H1 (cell line): ENCODE measurements around the gene FOXP4. TPM values are rescaled to one million over a fixed set of nuclear protein-coding genes. Genes with fewer than 3 reads are reported as not detected.

Experiments used
- CTCF ChIA-PET: fragments of 300-600 bp; sonication (Branson Sonifier 250); formaldehyde crosslinking; loops from one replicate; lab custom pipeline; 2021; ENCODE audit not compliant: partially characterized antibody; lab: Charles Lee
- POLR2A ChIA-PET: fragments of 300-600 bp; sonication (Branson Sonifier 250); formaldehyde crosslinking; loops from one replicate; lab custom pipeline; 2021; ENCODE audit warnings: inconsistent platforms; ENCODE audit not compliant: partially characterized antibody; lab: Charles Lee
- DNase-seq, 2 experiments: peaks; one replicate each; pipeline versions ENCODE4 v3.0.0 to v3.0.0-alpha.2; 2010 to 2022; ENCODE audit warnings: low spot score in 2 of 2, low read depth in 1 of 2, mixed read lengths in 1 of 2
- FAIRE-seq: peaks from 2 replicates; lab custom pipeline; 2011; peaks lifted over from hg19 to GRCh38; lab: Jason Lieb, UNC
- H2AFZ ChIP-seq: 2 replicates; pipeline ENCODE4 v1.8.1; 2012; ENCODE audit warnings: low read length, inconsistent platforms
- H2AK5ac ChIP-seq: 2 replicates; pipeline ENCODE4 v1.6.1; 2013; ENCODE audit warnings: low read depth, low read length
- H2BK120ac ChIP-seq: replicated peaks from 2 replicates; pipeline ENCODE3; 2013; ENCODE audit warnings: low read depth, low read length, inconsistent platforms
- H2BK12ac ChIP-seq: 2 replicates; pipeline ENCODE4 v1.6.1; 2013; ENCODE audit warnings: low read depth, low read length
- H2BK15ac ChIP-seq: 2 replicates; pipeline ENCODE4 v1.6.1; 2013; ENCODE audit warnings: low read length
- H2BK20ac ChIP-seq: 2 replicates; pipeline ENCODE4 v1.6.1; 2013; ENCODE audit warnings: low read length
- H2BK5ac ChIP-seq: 2 replicates; pipeline ENCODE4 v1.6.1; 2013; ENCODE audit warnings: low read depth, low read length
- H3K14ac ChIP-seq: 2 replicates; pipeline ENCODE4 v1.6.1; 2013; ENCODE audit warnings: inconsistent platforms; ENCODE audit not compliant: insufficient read length
- H3K18ac ChIP-seq: 2 replicates; pipeline ENCODE4 v1.6.1; 2013; ENCODE audit warnings: low read length; ENCODE audit errors: extremely low read depth
- H3K23ac ChIP-seq: 2 replicates; pipeline ENCODE4 v1.6.1; 2013; ENCODE audit warnings: inconsistent platforms; ENCODE audit not compliant: insufficient read length
- H3K23me2 ChIP-seq: 2 replicates; pipeline ENCODE4 v1.6.1; 2013; ENCODE audit warnings: low read depth, low read length
- H3K27ac ChIP-seq: 2 replicates; pipeline ENCODE4 v1.6.1; 2011; ENCODE audit warnings: low read depth, low read length, inconsistent platforms
- H3K27me3 ChIP-seq, 4 experiments: replicated peaks in 1 of 4; 1 replicate in 1 of 4; 2 replicates in 3 of 4; pipeline versions ENCODE4 v1.6.1 to v1.8.1; 2011 to 2013; ENCODE audit warnings: low read length in 3 of 4, mild to moderate bottlenecking in 3 of 4, inconsistent platforms in 2 of 4, mixed read lengths in 2 of 4, moderate library complexity in 1 of 4; ENCODE audit not compliant: control insufficient read depth in 3 of 4, insufficient read depth in 3 of 4; ENCODE audit errors: extremely low read depth in 1 of 4
- H3K36me3 ChIP-seq, 4 experiments: 2 replicates each; pipeline versions ENCODE4 v1.6.1 to v1.8.1; 2011 to 2013; ENCODE audit warnings: mild to moderate bottlenecking in 4 of 4, low read length in 3 of 4, moderate library complexity in 2 of 4, control low read depth in 1 of 4, inconsistent platforms in 1 of 4; ENCODE audit not compliant: insufficient read depth in 4 of 4, control insufficient read depth in 2 of 4
- H3K4ac ChIP-seq: replicated peaks from 2 replicates; pipeline ENCODE3; 2013; ENCODE audit warnings: low read length, low read depth, mixed read lengths, inconsistent platforms; ENCODE audit not compliant: insufficient read length
- H3K4me1 ChIP-seq, 4 experiments: replicated peaks in 1 of 4; 1 replicate in 1 of 4; 2 replicates in 3 of 4; pipeline versions ENCODE4 v1.6.1 to v1.8.1; 2011 to 2013; ENCODE audit warnings: low read length in 3 of 4, inconsistent platforms in 2 of 4, mixed read lengths in 1 of 4; ENCODE audit not compliant: insufficient read depth in 4 of 4, control insufficient read depth in 3 of 4
- H3K4me2 ChIP-seq, 2 experiments: 2 replicates each; pipeline versions ENCODE4 v1.6.1 to v1.8.1; 2011 to 2013; ENCODE audit warnings: low read depth in 2 of 2, low read length in 2 of 2, control low read depth in 1 of 2, inconsistent platforms in 1 of 2, mild to moderate bottlenecking in 1 of 2; ENCODE audit not compliant: insufficient read depth in 1 of 2
- H3K4me3 ChIP-seq, 4 experiments: fragments of 200-600, 300-600 bp in 1 of 4; sonication (generic), shearing (Covaris generic), sonication (Bioruptor Twin) in 1 of 4; 2 replicates each; pipeline versions ENCODE4 v1.5.1 to v1.8.1; 2011 to 2016; ENCODE audit warnings: low read length in 4 of 4, low read depth in 3 of 4, control low read depth in 2 of 4, inconsistent platforms in 2 of 4, mild to moderate bottlenecking in 2 of 4, mixed read lengths in 1 of 4, moderate library complexity in 1 of 4; ENCODE audit not compliant: insufficient read depth in 2 of 4; ENCODE audit errors: extremely low read depth in 1 of 4
- H3K56ac ChIP-seq: replicated peaks from 2 replicates; pipeline ENCODE3; 2013; ENCODE audit warnings: low read depth, mild to moderate bottlenecking, mixed read lengths, low read length, inconsistent platforms; ENCODE audit not compliant: insufficient read length
- H3K79me1 ChIP-seq: 2 replicates; pipeline ENCODE4 v1.6.1; 2013; ENCODE audit warnings: low read depth, low read length, control low read depth
- H3K79me2 ChIP-seq, 2 experiments: 2 replicates each; pipeline versions ENCODE4 v1.6.1 to v1.8.1; 2012 to 2013; ENCODE audit warnings: low read length in 2 of 2, mild to moderate bottlenecking in 2 of 2, inconsistent platforms in 1 of 2; ENCODE audit not compliant: insufficient read depth in 2 of 2, control insufficient read depth in 1 of 2
- H3K9ac ChIP-seq, 4 experiments: replicated peaks in 1 of 4; 1 replicate in 1 of 4; 2 replicates in 3 of 4; pipeline versions ENCODE4 v1.6.1 to v1.8.1; 2011 to 2013; ENCODE audit warnings: low read depth in 3 of 4, low read length in 3 of 4, control low read depth in 2 of 4, mild to moderate bottlenecking in 2 of 4, moderate library complexity in 2 of 4, inconsistent platforms in 1 of 4; ENCODE audit errors: extremely low read depth in 1 of 4
- H3K9me3 ChIP-seq, 2 experiments: 2 replicates each; pipeline versions ENCODE4 v1.6.1 to v1.8.1; 2012 to 2013; ENCODE audit warnings: mild to moderate bottlenecking in 2 of 2, moderate library complexity in 2 of 2, control low read depth in 1 of 2, inconsistent platforms in 1 of 2, low read depth in 1 of 2, low read length in 1 of 2, mixed read lengths in 1 of 2; ENCODE audit not compliant: insufficient read depth in 2 of 2
- H4K20me1 ChIP-seq, 2 experiments: replicated peaks in 1 of 2; 2 replicates each; pipeline versions ENCODE3 to v1.8.1; 2011 to 2013; ENCODE audit warnings: inconsistent platforms in 2 of 2, low read length in 2 of 2, mild to moderate bottlenecking in 1 of 2; ENCODE audit not compliant: insufficient read depth in 2 of 2, control insufficient read depth in 1 of 2
- H4K5ac ChIP-seq: 2 replicates; pipeline ENCODE4 v1.6.1; 2013; ENCODE audit warnings: low read length, low read depth, mixed read lengths, inconsistent platforms; ENCODE audit not compliant: insufficient read length
- H4K8ac ChIP-seq: 2 replicates; pipeline ENCODE4 v1.8.0; 2013; ENCODE audit warnings: mild to moderate bottlenecking, moderate library complexity, low read length, inconsistent platforms; ENCODE audit not compliant: insufficient read depth; ENCODE audit errors: extremely low read depth
- H4K91ac ChIP-seq: replicated peaks from 2 replicates; pipeline ENCODE3; 2013; ENCODE audit warnings: low read length, mixed read lengths, inconsistent platforms; ENCODE audit not compliant: insufficient read length
- BACH1 ChIP-seq: IDR thresholded peaks from 2 replicates; pipeline ENCODE4 v1.6.1; 2012; ENCODE audit warnings: low read length, improper control_type of control experiment
- CBX5 ChIP-seq: fragments of 300-800, 300-1000 bp; sonication (generic); IDR thresholded peaks from 2 replicates; pipeline ENCODE4 v1.7.1; 2016; ENCODE audit warnings: antibody characterized with exemption, low read length, low read depth
- CREB1 ChIP-seq: IDR thresholded peaks from 2 replicates; pipeline ENCODE4 v1.6.1; 2012; ENCODE audit warnings: inconsistent platforms
- E2F6 ChIP-seq: IDR thresholded peaks from 2 replicates; pipeline ENCODE4 v1.6.1; 2012; ENCODE audit warnings: inconsistent platforms
- KDM5A ChIP-seq: fragments of 200-600 bp; IDR thresholded peaks from 2 replicates; pipeline ENCODE4 v1.7.1; 2012; ENCODE audit warnings: mild to moderate bottlenecking, low read length, inconsistent platforms, mixed read lengths
- NRF1 ChIP-seq: IDR thresholded peaks from 2 replicates; pipeline ENCODE4 v1.6.1; 2011; ENCODE audit warnings: mild to moderate bottlenecking, low read depth, low read length, improper control_type of control experiment
- POLR2AphosphoS5 ChIP-seq: IDR thresholded peaks from 2 replicates; pipeline ENCODE4 v1.6.1; 2011; ENCODE audit warnings: low read depth, low read length
- POU5F1 ChIP-seq: IDR thresholded peaks from 2 replicates; pipeline ENCODE4 v1.6.1; 2011; ENCODE audit warnings: low read depth, mild to moderate bottlenecking, low read length, moderate library complexity
- RAD21 ChIP-seq, 2 experiments: IDR thresholded peaks in 1 of 2; conservative IDR thresholded peaks in 1 of 2; 2 replicates each; pipeline ENCODE4 v1.6.1; 2011; ENCODE audit warnings: low read depth in 2 of 2, low read length in 2 of 2, improper control_type of control experiment in 1 of 2, inconsistent platforms in 1 of 2, mild to moderate bottlenecking in 1 of 2, moderate library complexity in 1 of 2
- RBBP5 ChIP-seq: IDR thresholded peaks from 2 replicates; pipeline ENCODE4 v1.7.1; 2012; ENCODE audit warnings: low read depth, mild to moderate bottlenecking, inconsistent platforms, low read length, moderate library complexity, borderline replicate concordance
- SIRT6 ChIP-seq: IDR thresholded peaks from one replicate; pipeline ENCODE4 v1.7.1; 2012; ENCODE audit warnings: low read length, inconsistent platforms
- SIX5 ChIP-seq: IDR thresholded peaks from 2 replicates; pipeline ENCODE4 v1.6.1; 2011; ENCODE audit warnings: mild to moderate bottlenecking, low read depth, low read length
- SP4 ChIP-seq: IDR thresholded peaks from 2 replicates; pipeline ENCODE4 v1.6.1; 2012; ENCODE audit warnings: low read length, inconsistent platforms
- ZNF274 ChIP-seq: IDR thresholded peaks from 2 replicates; pipeline ENCODE4 v1.7.0; 2012; ENCODE audit warnings: low read length, borderline replicate concordance; ENCODE audit errors: extremely low read depth
- WGBS, 2 experiments: shearing (Covaris generic) in 1 of 2; methylation state at CpG; one replicate each; pipeline versions ENCODE4 v1.1.6 to v1.1.7; 2013 to 2015; ENCODE audit warnings: low lambda C conversion rate in 2 of 2, mixed read lengths in 2 of 2, inconsistent platforms in 1 of 2, low coverage in 1 of 2, missing lambda C conversion rate in 1 of 2; ENCODE audit not compliant: insufficient replicate concordance in 2 of 2, insufficient coverage in 1 of 2, insufficient read length in 1 of 2; ENCODE audit errors: extremely low coverage in 1 of 2, missing lambda C conversion rate in 1 of 2; 5-methylcytosine and 5-hydroxymethylcytosine counted together
- polyA plus RNA-seq, 7 experiments: library from polyadenylated mRNA; depleted of rRNA in 3 of 7; stranded (reverse) in 5 of 7; unstranded in 2 of 7; fragments of >200 nt in 5 of 7; fragments of 200-250 nt in 2 of 7; gene quantifications; 1 replicate in 5 of 7; 2 replicates in 1 of 7; 4 replicates in 1 of 7; pipeline versions ENCODE4 v1.2.1 to v1.2.3, GENCODE V29; 2011 to 2013; ENCODE audit warnings: missing spikeins in 2 of 7, mixed read lengths in 2 of 7
- total RNA-seq: library from RNA; stranded (reverse); fragmentation: NEBNext Ultra II Directional; extraction: Animal tissue kit (Norgen Biotek cat#: 25700); gene quantifications from 2 replicates; pipeline ENCODE4 v1.2.1, GENCODE V29; 2021

Gene FOXP4
- total and polyA plus RNA-seq, 2 of the 8 experiments (the other 6 are each of a cell fraction or from before 2014, with no cell fraction given): 4.8 to 13.3 TPM

GRCh38 chr6:41589223-41589622 lies 43.0 kb downstream of the FOXP4 start:
- no peak overlapping the region for H3K4me2 ChIP-seq
- H3K79me1 ChIP-seq: no peaks in the 10 kb centered on the region
- H4K8ac ChIP-seq: no peak overlapping the region
- H3K9me3 ChIP-seq: no peaks in the 10 kb centered on the region
- DNase-seq (no peak), FAIRE-seq (no peak)
- 0 out of 2 replicates have a peak overlapping the region, but pooled peaks have one; percentile 52 for H2BK5ac ChIP-seq
- H2BK15ac ChIP-seq: no peak overlapping the region
- ChIA-PET POLR2A (interaction anchor here (1.5 to 2.4 kb wide), 4 partner anchors 10 to 41 kb away, joined by 3 to 7 read pairs (median 4); no protein-coding TSS in a partner anchor), CTCF (interaction anchor here (0.6 to 27.7 kb wide), 15 partner anchors 8 to 222 kb away, joined by 3 to 361 read pairs (median 5); no protein-coding TSS in a partner anchor)
- no peak overlapping the region for H4K91ac ChIP-seq
- H3K18ac ChIP-seq: no peak overlapping the region
- no peak overlapping the region for H2AK5ac ChIP-seq
- 80% methylated on average over 4 of the region's 4 CpGs; no CpG with 5 or more reads in 1 of the 2 experiments for WGBS, 2 experiments
- peaks cover 0 to under 1% of the 10 kb centered on the region in 2 experiments for H4K20me1 ChIP-seq
- H3K23me2 ChIP-seq: no peaks in the 10 kb centered on the region
- H3K14ac ChIP-seq: no peak overlapping the region
- no peak overlapping the region for H3K27ac ChIP-seq
- no peaks in the 10 kb centered on the region for H3K27me3 ChIP-seq
- H3K4me3 ChIP-seq: no peak overlapping the region
- peaks cover 3 to 33% (median 19%) of the 10 kb centered on the region in 4 experiments for H3K4me1 ChIP-seq
- no peak overlapping the region for H2BK120ac ChIP-seq
- no peak overlapping the region for H2BK12ac ChIP-seq
- no peak overlapping the region for H3K9ac ChIP-seq
- H3K4ac ChIP-seq: no peak overlapping the region
- no peak overlapping the region for H2BK20ac ChIP-seq
- peaks cover 0 to 4% (median 2%) of the 10 kb centered on the region in 4 experiments; a peak in 3 of 8 replicates for H3K36me3 ChIP-seq
- no peaks in the 10 kb centered on the region for H3K79me2 ChIP-seq
- H2AFZ ChIP-seq: no peak overlapping the region
- H3K56ac ChIP-seq: no peak overlapping the region
- no peak overlapping the region for H3K23ac ChIP-seq
- H4K5ac ChIP-seq: no peak overlapping the region
- TF ChIP-seq BACH1 (no peak), CBX5 (no peak), CREB1 (no peak), KDM5A (no peak), SIRT6 (no peak), SP4 (no peak), RAD21 (IDR thresholded peaks at IDR 0.05 in 1 of 2, conservative IDR thresholded peaks at IDR 0.05 in 1 of 2; ENCODE audit: low read depth in 2 of 2, low read length in 2 of 2) (no peak), SIX5 (no peak), RBBP5 (no peak), POU5F1 (no peak), NRF1 (no peak), POLR2AphosphoS5 (no peak), ZNF274 (no peak), E2F6 (no peak)
